ENCODE data around the gene NVL. TPM values are rescaled to one million over a fixed set of nuclear protein-coding genes. Genes with fewer than 3 reads are reported as not detected.

NVL gene
- total RNA-seq, 2 donors from 2014 or later, result 23.9 to 29.7 TPM

GRCh38 chr1:224217655-224218623 lies 112.0 kb downstream of the NVL start:
- Histone ChIP-seq H3K9me3 (no peaks in the 10 kb centered on the region), H3K4me3 (no peak overlapping the region), H3K36me3 (no peaks in the 10 kb centered on the region), H3K27me3 (replicated peaks; ENCODE audit: insufficient read depth) (no peaks in the 10 kb centered on the region), H3K27ac (no peak overlapping the region), H3K4me1 (replicated peaks) (peaks cover 2% of the 10 kb centered on the region)
- DNase-seq (ENCODE audit: low spot score), result no peak
- TF ChIP-seq, protein P1, sequence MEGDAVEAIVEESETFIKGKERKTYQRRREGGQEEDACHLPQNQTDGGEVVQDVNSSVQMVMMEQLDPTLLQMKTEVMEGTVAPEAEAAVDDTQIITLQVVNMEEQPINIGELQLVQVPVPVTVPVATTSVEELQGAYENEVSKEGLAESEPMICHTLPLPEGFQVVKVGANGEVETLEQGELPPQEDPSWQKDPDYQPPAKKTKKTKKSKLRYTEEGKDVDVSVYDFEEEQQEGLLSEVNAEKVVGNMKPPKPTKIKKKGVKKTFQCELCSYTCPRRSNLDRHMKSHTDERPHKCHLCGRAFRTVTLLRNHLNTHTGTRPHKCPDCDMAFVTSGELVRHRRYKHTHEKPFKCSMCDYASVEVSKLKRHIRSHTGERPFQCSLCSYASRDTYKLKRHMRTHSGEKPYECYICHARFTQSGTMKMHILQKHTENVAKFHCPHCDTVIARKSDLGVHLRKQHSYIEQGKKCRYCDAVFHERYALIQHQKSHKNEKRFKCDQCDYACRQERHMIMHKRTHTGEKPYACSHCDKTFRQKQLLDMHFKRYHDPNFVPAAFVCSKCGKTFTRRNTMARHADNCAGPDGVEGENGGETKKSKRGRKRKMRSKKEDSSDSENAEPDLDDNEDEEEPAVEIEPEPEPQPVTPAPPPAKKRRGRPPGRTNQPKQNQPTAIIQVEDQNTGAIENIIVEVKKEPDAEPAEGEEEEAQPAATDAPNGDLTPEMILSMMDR (IDR thresholded peaks at IDR 0.05), result no peak
- TF ChIP-seq POLR2A (IDR thresholded peaks at IDR 0.05) (no peak), POLR2AphosphoS5 (IDR thresholded peaks at IDR 0.05) (no peak)
- intact Hi-C loops (cut with DNase I), result no loop called here
- WGBS, result 83% methylated on average over 11 of the region's 11 CpGs

DNA sequence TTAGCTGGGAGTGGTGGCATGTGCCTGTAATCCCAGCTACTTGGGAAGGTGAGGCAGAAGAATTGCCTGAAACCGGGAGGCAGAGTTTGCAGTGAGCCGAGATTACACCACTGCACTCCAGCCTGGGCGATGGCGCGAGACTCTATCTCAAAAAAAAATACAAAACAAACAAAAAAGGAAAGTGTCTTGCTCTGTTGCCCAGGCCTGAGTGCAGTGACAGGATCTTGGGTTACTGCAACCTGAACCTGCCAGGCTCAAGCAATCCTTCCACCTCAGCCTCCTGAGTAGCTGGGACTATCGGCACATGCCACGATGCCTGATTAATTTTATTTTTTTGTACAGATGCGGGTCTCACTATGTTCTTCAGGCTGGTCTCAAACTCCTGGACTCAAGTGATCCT lies 113.6 kb downstream of the NVL start:
- H3K4me3 ChIP-seq, result no peak overlapping the region
- TF ChIP-seq, protein P1 (IDR thresholded peaks at IDR 0.05), result no peak
- TF ChIP-seq POLR2A (IDR thresholded peaks at IDR 0.05), result no peak
- TF ChIP-seq POLR2AphosphoS5 (IDR thresholded peaks at IDR 0.05), result no peak
- no peaks in the 10 kb centered on the region for H3K27me3 ChIP-seq (replicated peaks; ENCODE audit: insufficient read depth)
- H3K4me1 ChIP-seq (replicated peaks), result peaks cover 2% of the 10 kb centered on the region
- no peaks in the 10 kb centered on the region for H3K9me3 ChIP-seq
- no peak overlapping the region for H3K27ac ChIP-seq
- H3K36me3 ChIP-seq, result no peaks in the 10 kb centered on the region
- intact Hi-C loops (cut with DNase I), result no loop called here
- WGBS, result 95% methylated on average over 8 of the region's 8 CpGs
- no peak for DNase-seq (ENCODE audit: low spot score)

DNA sequence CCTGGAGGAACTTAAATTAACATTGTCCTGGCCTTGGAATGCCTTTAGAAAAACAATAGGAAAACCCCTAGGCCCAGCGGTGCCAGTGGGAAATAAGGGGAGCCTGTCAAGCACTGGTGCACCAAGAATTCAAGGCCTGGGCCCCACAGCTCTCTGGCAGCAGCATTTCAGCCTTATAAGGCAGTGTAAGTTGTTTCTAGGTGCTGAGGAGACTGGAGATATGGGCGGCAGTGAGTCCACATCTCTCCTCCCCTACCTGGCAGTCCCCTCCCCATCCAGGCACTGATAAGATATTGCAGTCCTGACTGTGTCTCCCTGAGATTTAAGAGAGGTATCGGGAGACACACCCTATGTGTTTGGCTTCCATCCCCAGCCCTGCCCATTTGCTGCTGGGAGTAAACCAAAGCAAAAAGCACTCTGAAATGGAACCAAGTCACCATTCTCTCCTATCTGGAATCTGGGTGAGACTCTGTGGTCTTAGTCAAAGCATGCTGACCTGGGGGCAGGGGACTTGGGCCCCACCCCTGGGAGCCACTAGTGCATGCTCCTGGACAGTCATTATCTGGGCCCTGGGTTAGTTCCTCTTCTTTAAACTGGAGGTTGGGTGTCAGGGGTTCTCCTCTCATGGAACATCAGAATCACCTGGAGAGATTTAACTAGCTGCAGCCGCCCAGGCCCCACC lies 116.4 kb downstream of the NVL start:
- H3K4me3 ChIP-seq, result no peak overlapping the region
- 64% methylated on average over 4 of the region's 4 CpGs for WGBS
- DNase-seq (ENCODE audit: low spot score), result no peak
- TF ChIP-seq POLR2A (IDR thresholded peaks at IDR 0.05) (no peak), POLR2AphosphoS5 (IDR thresholded peaks at IDR 0.05) (no peak)
- TF ChIP-seq, protein P1 (IDR thresholded peaks at IDR 0.05), result no peak
- H3K9me3 ChIP-seq, result no peaks in the 10 kb centered on the region
- H3K27me3 ChIP-seq (replicated peaks; ENCODE audit: insufficient read depth), result no peaks in the 10 kb centered on the region
- no peaks in the 10 kb centered on the region for H3K36me3 ChIP-seq
- intact Hi-C loops (cut with DNase I), result no loop called here
- no peak overlapping the region for H3K27ac ChIP-seq
- peaks cover 2% of the 10 kb centered on the region for H3K4me1 ChIP-seq (replicated peaks)

- Histone ChIP-seq H3K9me3 (no peaks in the 10 kb centered on the region), H3K4me1 (replicated peaks) (peaks cover 2% of the 10 kb centered on the region), H3K27me3 (replicated peaks; ENCODE audit: insufficient read depth) (no peaks in the 10 kb centered on the region), H3K27ac (no peak overlapping the region), H3K4me3 (no peak overlapping the region), H3K36me3 (no peaks in the 10 kb centered on the region)
- intact Hi-C loops (cut with DNase I), result no loop called here
- no peak for DNase-seq (ENCODE audit: low spot score)
- WGBS, result 86% methylated on average over 13 of the region's 13 CpGs
- TF ChIP-seq, protein P1 (IDR thresholded peaks at IDR 0.05), result no peak
- TF ChIP-seq POLR2AphosphoS5 (IDR thresholded peaks at IDR 0.05) (no peak), POLR2A (IDR thresholded peaks at IDR 0.05) (no peak)
These were observed 117.3 kb downstream of the NVL start for GRCh38 chr1:224212618-224213061.
